ENCODE measurements around the gene SYNDIG1. TPM values are rescaled to one million over a fixed set of nuclear protein-coding genes. Genes with fewer than 3 reads are reported as not detected.

Gene SYNDIG1
- total RNA-seq, 4 donors from 2014 or later = 0.45 TPM; not detected in 3

DNA sequence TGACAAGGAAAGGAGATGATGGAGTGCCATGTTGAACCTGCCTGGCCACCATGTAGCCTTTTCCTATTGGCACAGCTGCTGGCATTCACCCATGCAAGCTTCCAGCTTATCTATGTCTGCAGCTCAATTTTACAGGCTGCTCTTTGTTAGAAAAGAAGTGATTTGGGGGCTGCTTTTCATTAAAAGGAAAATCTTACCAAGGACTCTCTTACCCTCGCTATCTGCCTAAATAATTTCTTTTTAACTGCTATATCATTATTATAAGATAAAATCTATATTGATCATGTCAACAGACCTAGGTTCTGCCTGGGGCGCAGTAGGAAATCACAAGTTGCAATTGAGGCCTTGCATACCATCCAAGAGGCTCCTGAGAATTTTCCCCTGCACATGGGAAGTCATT is 167.2 kb downstream of the SYNDIG1 start:
- TF ChIP-seq, protein P1, sequence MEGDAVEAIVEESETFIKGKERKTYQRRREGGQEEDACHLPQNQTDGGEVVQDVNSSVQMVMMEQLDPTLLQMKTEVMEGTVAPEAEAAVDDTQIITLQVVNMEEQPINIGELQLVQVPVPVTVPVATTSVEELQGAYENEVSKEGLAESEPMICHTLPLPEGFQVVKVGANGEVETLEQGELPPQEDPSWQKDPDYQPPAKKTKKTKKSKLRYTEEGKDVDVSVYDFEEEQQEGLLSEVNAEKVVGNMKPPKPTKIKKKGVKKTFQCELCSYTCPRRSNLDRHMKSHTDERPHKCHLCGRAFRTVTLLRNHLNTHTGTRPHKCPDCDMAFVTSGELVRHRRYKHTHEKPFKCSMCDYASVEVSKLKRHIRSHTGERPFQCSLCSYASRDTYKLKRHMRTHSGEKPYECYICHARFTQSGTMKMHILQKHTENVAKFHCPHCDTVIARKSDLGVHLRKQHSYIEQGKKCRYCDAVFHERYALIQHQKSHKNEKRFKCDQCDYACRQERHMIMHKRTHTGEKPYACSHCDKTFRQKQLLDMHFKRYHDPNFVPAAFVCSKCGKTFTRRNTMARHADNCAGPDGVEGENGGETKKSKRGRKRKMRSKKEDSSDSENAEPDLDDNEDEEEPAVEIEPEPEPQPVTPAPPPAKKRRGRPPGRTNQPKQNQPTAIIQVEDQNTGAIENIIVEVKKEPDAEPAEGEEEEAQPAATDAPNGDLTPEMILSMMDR (IDR thresholded peaks at IDR 0.05) = no peak
- H3K4me3 ChIP-seq (ENCODE audit: low read depth, poor library complexity, severe bottlenecking) = no peak overlapping the region
- WGBS, 2 donors = 76 to 81% methylated on average over 2 of the region's 2 CpGs
- intact Hi-C loops (cut with DNase I; ENCODE audit: low total_unique reads) = no loop called here
- DNase-seq (ENCODE audit: low spot score in 2 of 2) = no peak

- 73 to 76% methylated on average over 4 of the region's 4 CpGs for WGBS, 2 donors
- TF ChIP-seq POLR2A (IDR thresholded peaks at IDR 0.05) = no peak
- TF ChIP-seq, protein P1 (IDR thresholded peaks at IDR 0.05) = no peak
- DNase-seq (ENCODE audit: low spot score in 2 of 2) = peak in 1 of 2 donors; percentile 48
- no peak overlapping the region for H3K4me3 ChIP-seq (ENCODE audit: low read depth, poor library complexity, severe bottlenecking)
- intact Hi-C loops (cut with DNase I; ENCODE audit: low total_unique reads) = no loop called here
These were observed 167.7 kb downstream of the SYNDIG1 start for GRCh38 chr20:24637087-24637486.

DNA sequence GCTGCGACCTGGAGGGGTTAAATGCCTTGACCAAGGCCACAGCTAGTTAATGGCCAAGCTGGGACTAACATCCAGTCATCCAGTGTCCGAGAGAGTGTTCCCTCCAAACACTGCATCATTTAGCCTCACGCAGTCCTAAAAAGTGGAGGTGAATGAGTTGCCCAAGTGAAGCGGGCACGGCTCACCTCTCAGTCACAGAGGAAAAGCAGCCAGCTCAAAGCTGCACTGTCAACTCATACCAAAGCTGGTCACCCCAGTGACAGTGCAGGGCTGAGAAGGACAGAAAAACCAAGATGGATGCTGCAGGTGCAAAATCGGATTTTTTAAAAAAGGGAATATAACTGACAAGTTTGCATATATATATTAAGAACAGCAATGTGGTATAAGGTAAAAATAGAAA is 168.5 kb downstream of the SYNDIG1 start:
- H3K4me3 ChIP-seq (ENCODE audit: low read depth, poor library complexity, severe bottlenecking) = no peak overlapping the region
- TF ChIP-seq, protein P1 (IDR thresholded peaks at IDR 0.05) = no peak
- no peak for TF ChIP-seq POLR2A (IDR thresholded peaks at IDR 0.05)
- intact Hi-C loops (cut with DNase I; ENCODE audit: low total_unique reads) = no loop called here
- peak in 1 of 2 donors; percentile 39 for DNase-seq (ENCODE audit: low spot score in 2 of 2)
- WGBS, 2 donors = 75 to 84% methylated on average over 6 of the region's 6 CpGs

- no peak overlapping the region for H3K4me3 ChIP-seq (ENCODE audit: low read depth, poor library complexity, severe bottlenecking)
- DNase-seq (ENCODE audit: low spot score in 2 of 2) = peak in 1 of 2 donors; percentile 58
- intact Hi-C loops (cut with DNase I; ENCODE audit: low total_unique reads) = no loop called here
- TF ChIP-seq, protein P1 (IDR thresholded peaks at IDR 0.05) = no peak
- no peak for TF ChIP-seq POLR2A (IDR thresholded peaks at IDR 0.05)
- 75 to 81% methylated on average over 12 of the region's 12 CpGs for WGBS, 2 donors
These were observed 169.4 kb downstream of the SYNDIG1 start for GRCh38 chr20:24638591-24639548.

DNA sequence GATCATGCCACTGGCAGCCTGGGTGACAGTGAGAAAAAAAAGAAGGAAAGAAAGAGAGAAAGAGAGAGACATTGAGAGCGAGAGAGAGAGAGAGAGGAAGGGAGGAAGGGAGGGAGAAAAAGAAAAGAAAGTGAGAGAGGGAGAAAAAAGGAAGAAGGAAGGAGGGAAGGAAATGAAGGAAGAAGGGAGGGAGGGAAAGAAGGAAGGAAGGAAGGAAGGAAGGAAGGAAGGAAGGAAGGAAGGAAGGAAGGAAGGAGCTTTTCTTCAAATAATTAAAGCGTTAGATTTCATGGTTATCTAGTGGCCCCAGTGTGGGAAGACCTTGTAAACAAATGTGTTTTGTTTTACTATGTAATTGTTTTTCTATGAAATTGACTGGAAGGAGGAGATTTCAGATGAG is 170.8 kb downstream of the SYNDIG1 start:
- DNase-seq (ENCODE audit: low spot score in 2 of 2) = no peak
- intact Hi-C loops (cut with DNase I; ENCODE audit: low total_unique reads) = no loop called here
- TF ChIP-seq, protein P1 (IDR thresholded peaks at IDR 0.05) = no peak
- no peak for TF ChIP-seq POLR2A (IDR thresholded peaks at IDR 0.05)
- 85% methylated on average over 2 of the region's 2 CpGs for WGBS, 2 donors
- no peak overlapping the region for H3K4me3 ChIP-seq (ENCODE audit: low read depth, poor library complexity, severe bottlenecking)

Data from lower leg skin (tissue), 4 donors.